Ovary (tissue), 9 donors: Measurements from ENCODE around the gene PLEKHM3. TPM values are rescaled to one million over a fixed set of nuclear protein-coding genes. Genes with fewer than 3 reads are reported as not detected.

Source experiments
- DNase-seq, 5 donors: peaks; one replicate each; pipeline ENCODE4 v3.0.0-alpha.2; 2019 to 2020
- H3K27ac ChIP-seq, 2 donors: fragments of 200-600 bp; one replicate each; pipeline versions ENCODE4 v1.5.1 to v1.8.0; 2019 to 2022
- H3K27me3 ChIP-seq: fragments of 200-600 bp; one replicate; pipeline ENCODE4 v1.8.0; 2022
- H3K36me3 ChIP-seq: fragments of 200-600 bp; sonication (generic); one replicate; pipeline ENCODE4 v1.5.1; 2019
- H3K4me1 ChIP-seq: one replicate; pipeline ENCODE4 v1.8.1; 2013; ENCODE audit warnings: mild to moderate bottlenecking, moderate library complexity; ENCODE audit not compliant: insufficient read depth
- H3K4me3 ChIP-seq: fragments of 200-600 bp; sonication (generic); one replicate; pipeline ENCODE4 v1.5.1; 2017
- H3K9me3 ChIP-seq, 2 donors: fragments of 200-600 bp in 1 of 2; sonication (generic) in 1 of 2; one replicate each; pipeline versions ENCODE4 v1.5.1 to v1.8.1; 2013 to 2019; ENCODE audit warnings: mild to moderate bottlenecking in 1 of 2, moderate library complexity in 1 of 2
- EP300 ChIP-seq: sonication (generic); formaldehyde crosslinking; IDR thresholded peaks from one replicate; pipeline ENCODE4 v1.6.1; 2017; ENCODE audit warnings: antibody characterized with exemption
- POLR2A ChIP-seq: fragments of 450-650 bp; IDR thresholded peaks from one replicate; pipeline ENCODE4 v1.6.1; 2017; ENCODE audit warnings: antibody characterized with exemption, mild to moderate bottlenecking, moderate library complexity
- WGBS, 3 donors: extraction: QIAGEN DNeasy Blood & Tissue Kit in 1 of 3; methylation state at CpG; one replicate each; pipeline versions ENCODE4 v1.1.5 to v1.1.7; 2013 to 2017; 5-methylcytosine and 5-hydroxymethylcytosine counted together
- intact Hi-C, 4 donors: fragments of 100-400 bp; cut with DNase I; formaldehyde crosslinking; loops; one replicate each; pipeline versions ENCODE4 v1.11.0 to v1.15.1; 2022 to 2023
- polyA plus RNA-seq, 2 donors: library from polyadenylated mRNA; stranded (reverse); fragments of 200-250 nt in 1 of 2; fragments of 350-450 nt in 1 of 2; fragmentation: Illumina TruSeq in 1 of 2; extraction: RNeasy Lipid Tissue Mini Kit (QIAGEN cat#74804) in 1 of 2; gene quantifications; one replicate each; pipeline ENCODE4 v1.2.3, GENCODE V29; 2013 to 2014
- total RNA-seq, 7 donors: library from RNA; depleted of rRNA in 2 of 7; stranded (reverse); fragments of >200 nt in 2 of 7; fragmentation: NEBNext Ultra II Directional in 3 of 7; extraction: Animal tissue kit (Norgen Biotek cat#: 25700) in 3 of 7; gene quantifications; one replicate each; pipeline versions ENCODE4 v1.1.0 to v1.2.4, GENCODE V29; 2016 to 2023
- TF ChIP-seq, protein P1 (sequence below), 3 donors: fragments of 450-650 bp in 2 of 3; fragments of 200-600 bp in 1 of 3; IDR thresholded peaks; one replicate each; pipeline versions ENCODE4 v1.5.1 to v1.8.0; 2016 to 2022; ENCODE audit warnings: antibody characterized with exemption in 3 of 3, mild to moderate bottlenecking in 1 of 3
- donor health status: DM: no; HTN: no; CAD: no; lungs with moderate emphysema.
- donor health status: DM: no; HTN: no; CAD: no.
- donor health status: Bipolar disorder and iron deficiency.
- donor health status: DM: yes; HTN: yes; CAD: no.
- donor health status: DM: no; HTN: no; CAD: no.
- donor health status: DM: yes; HTN: yes; CAD: no.

The PLEKHM3 gene
- total and polyA plus RNA-seq, 9 donors: 6.5 to 26.1 (median 14.3) TPM

DNA sequence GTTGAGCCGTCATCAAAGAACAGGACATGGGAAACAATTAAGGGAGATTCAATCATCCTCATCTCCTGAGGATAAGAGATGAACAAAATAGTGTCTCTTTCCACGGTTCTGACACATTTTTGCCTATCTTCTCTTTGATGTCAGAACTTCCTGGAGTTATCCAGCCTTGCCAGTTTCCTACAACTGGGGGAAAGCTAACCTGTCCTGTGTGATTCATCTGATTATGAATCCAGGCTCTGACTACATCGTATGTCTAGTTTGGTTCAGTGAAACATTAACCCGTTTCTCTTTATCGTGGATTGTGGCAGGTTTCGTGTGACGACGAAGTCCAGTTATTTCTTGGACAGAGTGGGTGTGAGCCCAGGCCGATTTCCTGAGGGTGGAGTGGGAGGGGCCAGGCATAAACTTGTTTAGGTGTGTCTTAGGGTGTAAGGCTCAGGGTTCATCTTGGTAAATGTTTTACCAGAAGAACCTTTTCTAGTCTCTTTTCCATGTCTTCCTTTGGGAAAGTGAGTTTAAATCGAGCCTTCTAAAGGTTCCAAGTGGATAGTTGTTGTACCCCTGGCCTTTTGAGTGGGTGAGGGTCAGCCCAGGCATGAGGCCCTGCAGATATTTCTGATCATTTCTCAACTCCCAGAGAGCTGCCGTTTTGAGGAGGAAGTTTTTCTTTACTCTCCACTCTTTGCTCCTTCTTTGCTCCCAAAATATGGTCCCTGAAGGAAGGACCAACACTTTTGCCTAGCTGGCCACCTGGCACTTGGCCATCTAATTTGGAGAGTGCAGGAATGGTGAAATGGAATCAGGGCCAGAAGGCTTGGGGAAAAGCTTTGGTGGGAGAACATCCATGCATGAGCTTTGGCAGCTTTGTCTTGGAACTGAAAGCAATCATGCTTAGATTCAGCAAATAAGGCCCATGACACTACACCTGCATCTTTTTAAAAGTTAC lies 205.2 kb downstream of the PLEKHM3 start:
- H3K27ac ChIP-seq: no peak overlapping the region
- intact Hi-C loops: no loop called here

DNA sequence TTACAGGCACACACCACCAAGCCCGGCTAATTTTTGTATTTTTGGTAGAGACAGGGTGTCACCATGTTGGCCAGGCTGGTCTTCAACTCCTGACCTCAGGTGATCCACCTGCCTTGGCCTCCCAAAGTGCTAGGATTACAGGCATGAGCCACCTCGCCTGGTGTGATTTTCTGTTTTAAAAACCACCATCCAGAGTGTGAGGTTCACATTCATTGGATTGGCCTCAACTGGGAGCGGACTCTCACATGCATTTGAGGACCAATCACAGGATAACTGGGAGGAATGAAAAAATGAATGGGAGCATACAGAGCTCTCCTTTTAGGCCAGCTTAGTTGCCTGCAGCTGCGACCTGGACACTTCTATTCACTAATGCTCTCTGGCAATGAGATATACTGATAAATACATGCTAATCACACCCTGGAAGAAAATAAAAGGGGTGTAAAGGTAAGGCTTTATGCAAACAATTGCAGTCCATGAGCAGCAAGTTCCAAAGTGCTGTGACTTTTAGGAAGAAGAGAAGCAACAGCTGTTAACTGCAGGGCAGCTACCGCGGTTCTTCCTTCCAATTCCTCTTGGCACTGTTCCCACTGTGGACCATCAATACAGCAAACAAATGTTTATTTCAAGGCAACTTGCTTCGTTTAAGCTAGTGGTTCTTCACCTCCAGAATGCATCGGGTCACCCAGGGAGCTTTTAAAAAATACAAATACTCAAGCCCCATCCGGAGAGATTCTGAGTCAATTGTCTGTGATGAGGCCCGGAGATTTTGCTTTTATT lies 206.1 kb downstream of the PLEKHM3 start:
- H3K27me3 ChIP-seq: no peaks in the 10 kb centered on the region
- H3K36me3 ChIP-seq: no peaks in the 10 kb centered on the region
- peaks cover 6% of the 10 kb centered on the region for H3K4me1 ChIP-seq
- intact Hi-C loops: no loop called here
- no peak overlapping the region for H3K27ac ChIP-seq
- TF ChIP-seq EP300 (no peak), POLR2A (no peak)
- TF ChIP-seq, protein P1, sequence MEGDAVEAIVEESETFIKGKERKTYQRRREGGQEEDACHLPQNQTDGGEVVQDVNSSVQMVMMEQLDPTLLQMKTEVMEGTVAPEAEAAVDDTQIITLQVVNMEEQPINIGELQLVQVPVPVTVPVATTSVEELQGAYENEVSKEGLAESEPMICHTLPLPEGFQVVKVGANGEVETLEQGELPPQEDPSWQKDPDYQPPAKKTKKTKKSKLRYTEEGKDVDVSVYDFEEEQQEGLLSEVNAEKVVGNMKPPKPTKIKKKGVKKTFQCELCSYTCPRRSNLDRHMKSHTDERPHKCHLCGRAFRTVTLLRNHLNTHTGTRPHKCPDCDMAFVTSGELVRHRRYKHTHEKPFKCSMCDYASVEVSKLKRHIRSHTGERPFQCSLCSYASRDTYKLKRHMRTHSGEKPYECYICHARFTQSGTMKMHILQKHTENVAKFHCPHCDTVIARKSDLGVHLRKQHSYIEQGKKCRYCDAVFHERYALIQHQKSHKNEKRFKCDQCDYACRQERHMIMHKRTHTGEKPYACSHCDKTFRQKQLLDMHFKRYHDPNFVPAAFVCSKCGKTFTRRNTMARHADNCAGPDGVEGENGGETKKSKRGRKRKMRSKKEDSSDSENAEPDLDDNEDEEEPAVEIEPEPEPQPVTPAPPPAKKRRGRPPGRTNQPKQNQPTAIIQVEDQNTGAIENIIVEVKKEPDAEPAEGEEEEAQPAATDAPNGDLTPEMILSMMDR (IDR thresholded peaks at IDR 0.05): no peak
- no peaks in the 10 kb centered on the region for H3K9me3 ChIP-seq
- 37 to 41% (median 39%) methylated on average over 10 of the region's 10 CpGs for WGBS, 3 donors
- no peak overlapping the region for H3K4me3 ChIP-seq
- DNase-seq: no peak

More for the DNA sequence above, 205.2 kb downstream of the PLEKHM3 start:
- WGBS, 3 donors: 55 to 62% (median 59%) methylated on average over 11 of the region's 11 CpGs
- no peaks in the 10 kb centered on the region for H3K36me3 ChIP-seq
- TF ChIP-seq POLR2A (no peak), EP300 (no peak)
- TF ChIP-seq, protein P1 (IDR thresholded peaks at IDR 0.05): no peak
- peaks cover 6% of the 10 kb centered on the region for H3K4me1 ChIP-seq
- H3K9me3 ChIP-seq: no peaks in the 10 kb centered on the region
- H3K27me3 ChIP-seq: no peaks in the 10 kb centered on the region
- DNase-seq: peak in 3 of 5 donors; percentile 33 to 47 (median 35)
- H3K4me3 ChIP-seq: no peak overlapping the region

- WGBS, 3 donors: 77 to 87% (median 86%) methylated on average over 5 of the region's 5 CpGs
- no peak overlapping the region for H3K27ac ChIP-seq
- TF ChIP-seq, protein P1 (IDR thresholded peaks at IDR 0.05): no peak
- TF ChIP-seq EP300: no peak
- no peak for TF ChIP-seq POLR2A
These were observed 208.8 kb downstream of the PLEKHM3 start for GRCh38 chr2:207816546-207816945.

GRCh38 chr2:207815254-207815653 lies 210.1 kb downstream of the PLEKHM3 start:
- no peak overlapping the region for H3K27ac ChIP-seq
- peaks cover 4% of the 10 kb centered on the region for H3K4me1 ChIP-seq
- no peak overlapping the region for H3K4me3 ChIP-seq
- intact Hi-C loops: no loop called here
- no peak for DNase-seq
- no peaks in the 10 kb centered on the region for H3K27me3 ChIP-seq
- H3K9me3 ChIP-seq: no peaks in the 10 kb centered on the region
- 91 to 100% (median 94%) methylated on average over 3 of the region's 3 CpGs for WGBS, 3 donors
- TF ChIP-seq EP300: no peak
- TF ChIP-seq, protein P1 (IDR thresholded peaks at IDR 0.05): no peak
- TF ChIP-seq POLR2A: no peak
- H3K36me3 ChIP-seq: no peaks in the 10 kb centered on the region

More at GRCh38 chr2:207816546-207816945, 208.8 kb downstream of the PLEKHM3 start:
- no peaks in the 10 kb centered on the region for H3K27me3 ChIP-seq
- peaks cover 6% of the 10 kb centered on the region for H3K4me1 ChIP-seq
- intact Hi-C loops: no loop called here
- no peaks in the 10 kb centered on the region for H3K9me3 ChIP-seq
- H3K36me3 ChIP-seq: no peaks in the 10 kb centered on the region
- no peak for DNase-seq
- no peak overlapping the region for H3K4me3 ChIP-seq
